ENCODE measurements around the gene CPNE4.
"Not testable (repeated sequence)": the region's sequence is repeated elsewhere in the genome, so short reads cannot be mapped to it uniquely, and the experiment has no call there.

CPNE4 gene

GRCh38 chr3:131518680-131519079, 516.1 kb downstream of the CPNE4 start:
- no peak for DNase-seq

DNA sequence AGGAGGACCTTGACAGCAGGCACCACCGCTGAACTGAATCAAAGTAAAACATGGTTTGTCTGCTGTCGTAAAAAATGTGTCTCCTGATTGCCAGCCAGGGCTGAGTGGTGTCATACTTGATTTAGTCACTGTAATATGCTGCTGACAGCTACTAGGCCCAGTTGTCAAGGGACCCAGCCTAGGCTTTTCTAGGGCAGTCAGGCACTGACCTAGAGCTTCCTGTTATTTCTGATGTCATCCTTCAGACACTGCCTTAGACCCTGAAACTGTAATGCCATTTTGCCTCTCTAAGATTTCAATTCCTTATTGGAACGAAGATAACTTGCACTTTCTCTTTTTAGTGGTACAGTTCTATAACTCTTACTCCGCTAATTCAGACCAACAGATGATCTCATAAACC, 529.4 kb downstream of the CPNE4 start:
- DNase-seq = peak; percentile 81

GRCh38 chr3:131503320-131503635, 531.5 kb downstream of the CPNE4 start:
- DNase-seq = peak; percentile 9

DNA sequence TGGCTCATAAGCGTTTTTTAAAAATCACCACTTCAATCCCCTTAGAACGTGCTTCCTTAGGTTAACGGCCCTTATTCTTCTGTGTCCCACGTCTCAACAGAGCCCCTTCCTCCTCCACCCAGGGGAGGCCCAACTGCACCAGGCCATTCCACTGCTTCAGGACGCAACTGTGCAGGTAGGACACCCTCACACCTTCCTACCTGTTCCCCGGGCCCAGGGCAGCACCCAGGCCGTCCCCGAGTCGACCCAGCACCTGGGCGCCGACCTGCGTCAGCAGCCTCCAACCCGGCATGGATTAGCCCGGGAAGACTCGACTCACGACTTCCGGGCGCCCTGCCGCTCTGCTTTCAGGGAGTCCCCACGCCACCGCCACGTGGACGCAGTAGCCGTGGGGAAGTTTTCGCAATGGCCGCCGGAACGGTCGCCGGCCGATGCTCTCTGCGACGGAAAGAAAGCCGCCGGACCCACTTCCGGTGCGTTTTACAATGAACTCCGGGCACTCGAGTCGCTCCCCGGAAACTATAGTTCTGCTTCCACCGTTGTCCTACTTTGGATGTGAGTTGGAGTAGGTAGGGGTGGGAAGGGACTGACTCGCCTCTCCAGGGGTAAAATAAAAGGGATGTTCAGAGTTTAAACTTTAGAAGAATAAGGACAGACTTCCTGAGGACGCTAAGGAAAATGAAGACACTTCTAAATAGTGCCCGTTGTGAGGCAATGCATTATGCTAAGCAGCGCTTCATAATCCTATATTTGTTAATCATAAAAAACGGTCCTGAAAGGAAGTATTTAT, 532.1 kb downstream of the CPNE4 start, which contains the start of gene MRPL3:
TSS of gene MRPL3 (minus strand) at position 442 of the 790 bp plus-strand sequence. CDS start at position 292, 150 bp downstream.
- DNase-seq = peak; percentile 84

- DNase-seq = no peak
Observed at GRCh38 chr3:131501949-131502348, 532.9 kb downstream of the CPNE4 start.

- DNase-seq = no peak
Observed at GRCh38 chr3:131494706-131495105, 540.1 kb downstream of the CPNE4 start.

- DNase-seq = no peak
Observed at GRCh38 chr3:131491775-131492174, 543.0 kb downstream of the CPNE4 start.

- no peak for DNase-seq
Observed at GRCh38 chr3:131491084-131491483, 543.7 kb downstream of the CPNE4 start.

- DNase-seq = not testable (repeated sequence)
Observed at GRCh38 chr3:131486545-131486944, 548.3 kb downstream of the CPNE4 start.

- no peak for DNase-seq
Observed at GRCh38 chr3:131485119-131485518, 549.7 kb downstream of the CPNE4 start.

GRCh38 chr3:131484496-131485111, 550.2 kb downstream of the CPNE4 start:
- no peak for DNase-seq
